Hematopoietic multipotent progenitor cell treated with erythropoietin and hydrocortisone succinate and interleukin-3 and kit ligand, for 4 days (in vitro differentiated cells): ENCODE results near the gene SPIRE2.
A peak's percentile ranks its signal among the peaks of the same experiment; 100 is the strongest.
"Not testable (repeated sequence)": the region's sequence is repeated elsewhere in the genome, so short reads cannot be mapped to it uniquely, and the experiment has no call there.

Source experiments
- DNase-seq: peaks from one replicate; pipeline ENCODE4 v3.0.0-alpha.2; 2015

Gene SPIRE2

DNA sequence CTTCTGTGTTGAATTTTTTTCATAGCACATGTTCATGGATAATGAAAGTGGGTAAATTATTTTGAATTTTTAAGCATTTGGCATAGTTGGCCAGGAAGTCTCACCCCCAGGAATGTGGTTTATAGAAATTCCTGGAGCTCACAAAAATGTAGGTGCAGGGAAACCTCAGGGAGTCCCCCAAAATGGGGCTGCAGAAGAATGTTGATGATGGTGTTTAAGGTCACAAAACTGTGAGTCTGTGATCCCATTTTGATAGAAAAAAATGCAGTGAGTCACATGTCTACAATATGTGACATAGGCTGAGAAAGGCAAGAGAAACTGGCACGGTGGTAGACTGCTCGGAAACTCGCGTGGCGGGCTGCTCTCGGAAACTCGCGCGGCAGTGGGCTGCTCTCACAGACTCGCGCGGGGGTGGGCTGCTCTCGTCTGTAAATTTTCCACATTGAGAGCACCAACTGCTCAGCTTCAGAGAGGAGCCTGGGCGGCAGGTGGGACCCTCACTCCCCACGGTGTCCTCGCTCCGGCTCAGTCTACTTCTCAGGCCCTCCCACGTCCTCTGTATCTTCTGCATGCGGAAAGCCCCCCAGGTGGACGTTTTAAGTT lies 71.7 kb downstream of the SPIRE2 start:
- DNase-seq = no peak

DNA sequence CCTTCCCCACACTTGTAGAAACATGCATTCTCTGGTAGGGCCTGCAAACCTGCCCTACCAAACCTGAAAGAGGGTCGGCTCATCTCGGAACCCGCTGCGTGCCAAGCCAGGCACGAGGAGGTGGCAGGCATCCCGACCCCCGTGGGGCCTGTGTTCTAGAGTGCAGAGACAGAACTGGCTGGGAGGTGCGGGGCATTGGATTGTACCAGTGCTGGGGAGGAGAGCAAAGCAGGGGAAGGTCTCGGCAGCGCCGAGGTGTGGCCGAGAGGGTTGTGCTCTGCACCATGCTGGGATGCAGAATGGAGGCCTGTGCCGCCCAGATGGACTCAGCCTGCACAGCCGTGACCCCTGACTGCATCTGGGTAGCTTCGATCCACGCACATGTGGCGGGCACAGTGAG lies 72.6 kb downstream of the SPIRE2 start:
- no peak for DNase-seq

DNA sequence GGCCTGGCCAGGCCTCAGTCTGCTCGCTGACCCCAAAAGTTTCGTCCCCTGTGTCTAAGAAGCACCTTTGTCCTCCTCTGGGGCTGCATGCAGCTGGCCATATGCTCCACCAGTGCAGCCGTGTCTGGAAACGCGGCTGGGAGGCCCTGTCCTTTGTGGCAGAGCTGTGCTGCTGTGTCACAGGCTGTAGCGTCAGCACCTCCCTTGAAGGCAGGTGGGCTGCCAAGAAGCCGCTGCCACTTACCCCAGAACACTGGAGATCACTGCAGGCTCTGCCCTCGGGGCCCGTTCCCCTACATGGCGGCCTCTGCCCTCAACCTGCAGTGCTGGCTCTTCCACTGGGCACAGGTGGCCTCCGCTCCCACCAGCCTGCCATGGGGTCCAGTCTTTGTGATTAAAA lies 74.7 kb downstream of the SPIRE2 start:
- no peak for DNase-seq

DNA sequence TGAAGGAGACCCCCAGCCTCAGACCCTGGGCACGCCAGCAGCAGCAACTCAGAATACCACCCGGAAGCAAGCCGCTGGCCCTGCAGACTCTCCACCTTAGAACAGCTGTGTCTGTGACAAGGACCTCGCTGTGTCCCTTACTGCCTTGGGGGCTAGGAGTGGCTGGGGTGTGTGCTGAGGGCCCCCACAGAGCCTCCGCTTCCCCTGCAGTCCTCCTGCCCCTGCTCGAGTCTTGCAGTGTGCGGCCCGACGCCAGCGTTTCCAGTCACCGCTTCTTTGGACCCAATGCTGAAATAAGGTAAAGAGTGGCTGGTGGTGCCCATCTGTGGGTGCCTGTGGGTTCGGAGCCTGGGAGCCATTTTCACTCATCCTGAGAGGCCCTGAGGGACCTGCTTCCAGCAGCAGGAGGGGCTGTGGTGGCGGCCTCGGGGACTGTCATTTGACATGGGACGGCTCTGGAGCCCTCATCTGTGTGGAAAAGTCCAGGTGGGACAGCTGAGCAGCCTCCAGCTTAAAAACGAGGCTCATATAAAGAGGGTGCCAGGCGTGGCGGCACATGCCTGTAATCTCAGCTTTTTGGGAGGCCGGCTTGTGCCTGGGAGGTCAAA lies 75.7 kb downstream of the SPIRE2 start:
- no peak for DNase-seq

DNA sequence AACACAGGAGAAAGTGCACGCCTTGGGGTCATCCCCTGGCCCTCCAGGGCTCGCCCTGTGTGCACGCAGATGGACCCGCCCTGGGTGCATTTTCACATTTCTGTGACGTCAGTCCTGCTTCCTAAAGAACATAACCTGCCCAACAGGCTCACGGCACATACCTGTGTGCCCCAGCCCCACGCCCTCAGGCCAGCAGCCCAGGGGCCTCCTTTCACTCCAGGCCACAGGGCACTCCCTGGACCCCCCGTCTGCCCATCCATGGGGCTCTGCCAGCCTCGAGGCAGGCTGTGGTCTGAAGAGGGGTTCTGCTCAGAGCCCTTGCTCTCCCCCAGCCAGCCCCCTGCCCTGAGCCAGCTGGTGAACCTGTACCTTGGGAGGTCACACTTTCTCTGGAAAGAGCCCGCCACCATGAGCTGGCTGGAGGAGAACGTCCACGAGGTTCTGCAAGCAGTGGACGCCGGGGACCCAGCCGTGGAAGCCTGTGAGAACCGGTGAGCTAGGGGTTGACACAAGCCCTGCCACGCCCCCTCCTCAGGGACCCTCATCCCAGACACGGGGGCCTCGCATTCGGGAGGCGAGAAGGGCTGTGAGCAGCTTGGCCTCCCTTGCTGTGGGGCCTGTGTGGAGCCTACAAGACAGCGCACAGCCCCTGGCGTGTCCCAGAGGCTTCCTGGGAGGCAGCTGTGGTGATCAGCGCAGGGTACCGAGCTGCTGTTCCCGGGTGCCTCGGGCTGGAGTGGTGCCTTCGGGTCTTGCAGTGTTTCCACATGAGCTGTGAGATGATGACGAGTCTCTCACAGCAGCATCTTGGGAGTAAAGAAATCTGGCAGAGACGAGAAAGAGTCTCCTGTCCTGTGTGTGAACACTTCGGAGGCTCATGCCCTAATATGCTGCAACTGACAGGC lies 76.6 kb downstream of the SPIRE2 start:
- DNase-seq = no peak

DNA sequence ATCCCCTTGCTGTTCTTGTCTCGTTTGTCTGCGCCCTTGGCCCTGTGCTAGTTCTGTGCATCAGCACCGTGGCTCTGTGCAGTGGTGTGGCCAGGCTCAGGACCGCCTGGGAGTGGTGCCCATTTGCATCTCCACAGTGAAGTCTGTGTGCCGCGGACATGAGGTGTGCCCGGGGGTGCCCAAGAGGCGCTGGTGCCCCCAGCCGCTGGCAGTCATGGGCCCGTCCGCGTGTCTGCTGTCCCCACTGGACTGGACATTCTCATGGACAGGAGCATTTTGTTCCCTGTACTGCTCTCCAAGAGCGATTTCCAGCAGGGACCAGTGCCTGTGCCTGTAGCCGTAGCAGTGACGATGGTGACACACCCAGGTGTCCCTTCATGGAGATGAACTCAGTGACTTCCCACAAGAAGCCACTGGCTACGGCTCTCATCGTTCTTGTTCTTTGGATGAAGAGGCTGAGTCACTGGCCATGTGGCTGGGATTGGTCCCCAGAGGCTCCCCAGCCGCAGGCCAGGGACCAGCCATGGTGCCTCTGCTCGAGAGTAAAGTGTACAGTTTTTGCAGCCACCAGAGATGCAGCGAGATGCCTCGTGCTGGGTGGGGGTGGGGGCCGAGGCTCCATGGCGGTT lies 77.3 kb downstream of the SPIRE2 start:
- DNase-seq = no peak

DNA sequence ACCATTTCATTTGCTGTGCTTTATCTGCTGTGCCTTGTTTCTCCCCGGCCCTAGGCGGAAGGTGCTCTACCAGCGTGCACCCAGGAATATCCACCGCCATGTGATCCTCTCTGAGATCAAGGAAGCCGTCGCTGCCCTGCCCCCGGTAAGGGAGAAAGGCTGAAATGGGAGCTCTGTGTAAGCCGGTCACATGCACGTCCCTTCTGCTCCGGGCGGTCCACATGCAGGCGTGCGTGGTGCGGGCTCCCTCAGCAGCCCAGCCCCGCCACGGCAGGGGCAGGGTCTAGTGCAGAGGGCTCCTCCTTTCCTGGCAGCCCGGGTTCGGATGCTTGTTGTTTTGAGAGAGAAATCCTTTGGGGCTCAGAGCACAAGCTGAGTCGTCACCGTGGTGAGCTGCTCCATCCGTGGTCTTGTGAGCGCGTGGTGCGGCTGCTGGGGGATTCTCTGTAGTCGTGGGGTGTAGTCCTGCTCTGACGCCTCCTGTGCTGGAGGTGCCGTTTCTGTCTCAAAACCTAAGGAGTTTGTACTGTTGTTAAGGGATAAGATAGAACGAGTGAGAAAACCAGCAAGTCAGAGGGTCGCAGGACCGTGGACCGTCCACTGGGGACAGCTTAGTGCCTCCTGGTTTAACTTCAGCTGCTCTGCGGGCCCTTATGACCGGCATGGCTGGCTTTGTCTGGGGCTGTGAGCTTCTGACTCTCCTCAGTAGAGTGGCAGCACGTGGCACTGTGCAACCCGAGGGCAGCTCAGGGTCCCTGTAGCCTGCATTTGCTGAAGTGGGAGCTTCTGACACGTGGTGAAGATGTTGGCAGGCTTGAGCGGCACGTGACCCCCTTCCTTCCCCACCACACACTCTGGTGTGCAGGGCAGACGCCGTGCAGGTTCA lies 78.1 kb downstream of the SPIRE2 start:
- DNase-seq = no peak

DNA sequence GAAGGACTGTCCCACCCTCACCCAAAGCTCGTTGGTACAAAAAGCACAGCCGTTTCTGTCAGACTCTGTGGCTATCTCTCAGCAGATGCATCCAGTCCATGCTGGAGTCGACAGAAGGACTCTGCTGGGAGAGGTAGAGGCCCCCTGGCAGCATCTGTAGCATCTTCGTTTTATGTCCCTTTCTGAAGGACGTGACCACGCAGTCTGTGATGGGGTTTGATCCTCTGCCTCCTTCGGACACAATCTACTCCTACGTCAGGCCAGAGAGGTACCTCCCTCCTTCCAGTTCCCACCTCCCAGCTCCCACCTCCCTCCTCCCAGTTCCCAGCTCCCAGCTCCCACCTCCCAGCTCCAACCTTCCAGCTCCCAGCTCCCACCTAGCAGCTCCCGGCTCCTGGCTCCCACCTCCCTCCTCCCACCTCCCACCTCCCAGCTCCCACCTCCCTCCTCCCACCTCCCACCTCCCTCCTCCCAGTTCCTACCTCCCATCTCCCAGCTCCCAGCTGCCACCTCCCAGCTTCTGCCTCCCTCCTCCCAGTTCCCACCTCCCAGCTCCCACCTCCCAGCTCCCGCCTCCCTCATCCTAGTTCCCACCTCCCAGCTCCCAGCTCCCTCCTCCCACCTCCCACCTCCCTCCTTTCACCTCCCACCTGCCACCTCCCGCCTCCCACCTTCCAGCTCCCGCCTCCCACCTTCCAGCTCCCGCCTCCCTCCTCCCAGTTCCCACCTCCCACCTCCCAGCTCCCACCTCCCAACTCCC lies 79.0 kb downstream of the SPIRE2 start:
- DNase-seq = no peak

DNA sequence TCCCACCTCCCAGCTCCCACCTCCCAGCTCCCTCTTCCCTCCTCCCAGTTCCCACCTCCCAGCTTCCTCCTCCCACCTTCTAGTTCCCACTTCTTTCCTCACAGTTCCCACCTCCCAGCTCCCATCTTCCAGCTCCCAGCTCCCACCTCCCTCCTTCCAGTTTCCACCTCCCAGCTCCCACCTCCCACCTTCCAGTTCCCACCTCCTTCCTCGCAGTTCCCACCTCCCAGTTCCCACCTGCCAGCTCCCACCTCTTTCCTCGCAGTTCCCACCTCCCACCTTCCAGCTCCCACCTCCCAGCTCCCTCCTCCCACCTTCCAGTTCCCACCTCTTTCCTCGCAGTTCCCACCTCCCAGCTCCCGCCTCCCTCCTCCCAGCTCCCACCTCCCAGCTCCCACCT lies 80.0 kb downstream of the SPIRE2 start:
- DNase-seq = no peak

DNA sequence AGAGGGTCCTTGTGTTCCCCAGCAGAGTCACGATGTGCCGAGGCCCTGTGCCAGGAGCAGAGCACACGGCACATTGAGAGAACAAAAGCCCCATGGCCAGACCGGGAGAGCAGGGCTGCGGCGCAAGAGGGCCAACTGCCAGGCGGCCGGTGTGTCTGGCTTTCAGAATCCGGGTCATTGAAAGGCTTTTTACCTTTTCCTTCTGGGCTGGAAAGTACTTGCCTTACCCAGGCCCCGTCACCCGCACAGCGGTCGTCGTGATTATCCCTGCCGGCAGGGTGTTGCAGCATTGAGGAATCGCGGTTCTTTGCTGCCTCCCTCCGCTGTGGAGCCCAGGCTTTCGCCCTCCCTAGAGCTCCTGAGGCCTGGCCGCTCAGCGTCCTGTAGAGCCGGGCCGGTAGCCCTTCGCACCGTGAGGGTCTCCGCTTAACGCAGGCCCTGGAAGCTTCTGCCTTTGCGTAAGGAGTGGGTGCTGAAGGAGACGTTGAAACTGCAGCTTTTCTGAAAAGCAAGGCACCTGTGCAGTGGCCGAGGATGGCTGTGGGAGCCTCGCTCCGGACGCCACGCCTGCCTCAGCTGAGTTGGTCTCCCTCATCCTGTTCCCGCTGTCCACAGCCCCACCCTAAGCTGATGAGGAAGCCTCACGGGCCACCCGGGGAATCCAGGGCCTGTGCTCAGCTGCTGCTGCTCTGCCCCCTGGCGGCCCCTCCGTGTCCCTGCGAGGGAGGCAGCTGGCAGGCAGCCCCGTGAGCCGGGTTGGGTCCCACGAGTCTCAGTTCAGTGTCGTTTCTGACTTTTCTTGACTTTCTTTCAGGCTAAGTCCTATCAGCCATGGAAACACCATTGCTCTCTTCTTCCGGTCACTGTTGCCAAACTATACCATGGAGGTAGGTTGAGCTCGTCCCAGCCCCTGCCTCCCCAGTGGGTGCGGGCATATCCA lies 81.8 kb downstream of the SPIRE2 start:
- DNase-seq = peak; percentile 87

DNA sequence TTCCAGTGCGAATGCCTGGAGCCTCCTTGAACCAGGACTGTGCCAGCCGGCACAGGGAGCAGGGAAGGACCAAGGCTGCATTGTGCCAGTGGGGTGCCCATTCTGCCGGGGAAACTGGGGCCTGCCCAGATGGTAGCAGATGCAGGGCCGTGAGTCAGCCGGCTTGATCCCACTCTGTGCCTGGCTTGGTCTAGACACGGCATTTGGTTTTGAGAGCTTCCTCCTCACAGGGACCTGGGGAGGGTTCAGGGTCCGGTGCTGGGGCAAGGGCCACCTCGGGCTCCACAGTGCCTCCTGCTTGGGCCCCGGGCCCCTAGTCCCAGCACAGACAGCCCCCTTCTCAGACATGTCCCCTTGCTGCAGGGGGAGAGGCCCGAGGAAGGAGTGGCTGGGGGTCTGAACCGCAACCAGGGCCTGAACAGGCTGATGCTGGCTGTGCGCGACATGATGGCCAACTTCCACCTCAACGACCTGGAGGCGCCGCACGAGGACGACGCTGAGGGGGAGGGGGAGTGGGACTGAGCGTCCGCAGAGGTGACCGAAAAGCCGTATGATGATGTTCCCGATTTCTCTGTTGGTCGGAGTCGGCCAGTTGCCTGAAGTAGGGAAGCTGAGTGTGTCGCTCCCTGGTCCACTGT lies 82.6 kb downstream of the SPIRE2 start:
- no peak for DNase-seq

DNA sequence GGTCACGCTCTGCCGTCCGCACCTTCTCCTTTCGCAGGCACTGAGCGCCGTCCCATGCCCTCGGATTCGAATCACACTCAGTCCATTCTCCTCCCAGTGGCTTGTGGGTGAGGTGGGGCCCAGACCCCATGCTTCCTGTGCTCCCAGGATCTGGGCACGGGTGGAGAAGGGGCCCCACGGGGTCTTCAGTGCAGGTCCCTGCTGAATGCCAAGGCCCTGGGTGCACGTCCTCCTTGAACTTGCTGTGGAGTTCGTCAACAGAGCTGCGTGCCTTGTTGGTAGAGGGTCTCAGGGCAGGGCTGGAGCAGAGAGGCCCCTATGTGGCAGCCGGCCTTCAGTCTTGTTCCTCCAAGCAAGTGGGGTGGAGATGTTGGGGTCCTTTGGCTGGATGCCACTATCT lies 83.1 kb downstream of the SPIRE2 start:
- DNase-seq = no peak

DNA sequence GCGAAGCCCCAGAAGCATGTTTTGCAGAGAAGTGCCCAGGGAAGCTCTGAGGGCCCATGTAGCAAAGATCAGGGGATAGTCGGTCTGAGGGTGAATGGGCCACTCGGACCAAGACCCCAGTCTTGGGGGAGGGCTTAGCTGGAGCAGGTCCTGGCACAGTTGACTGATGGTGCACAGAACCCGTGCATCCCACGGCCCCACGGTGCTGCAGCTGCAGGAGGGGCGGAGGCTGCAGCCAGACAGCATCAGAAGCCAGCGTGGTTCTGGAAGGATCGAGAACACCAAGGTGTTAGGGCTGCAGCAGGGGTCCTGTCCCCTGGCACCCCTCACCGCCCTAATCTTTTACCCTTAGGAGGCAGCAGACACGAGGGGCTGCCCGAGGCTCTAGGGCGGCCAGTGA lies 83.9 kb downstream of the SPIRE2 start:
- DNase-seq = no peak

DNA sequence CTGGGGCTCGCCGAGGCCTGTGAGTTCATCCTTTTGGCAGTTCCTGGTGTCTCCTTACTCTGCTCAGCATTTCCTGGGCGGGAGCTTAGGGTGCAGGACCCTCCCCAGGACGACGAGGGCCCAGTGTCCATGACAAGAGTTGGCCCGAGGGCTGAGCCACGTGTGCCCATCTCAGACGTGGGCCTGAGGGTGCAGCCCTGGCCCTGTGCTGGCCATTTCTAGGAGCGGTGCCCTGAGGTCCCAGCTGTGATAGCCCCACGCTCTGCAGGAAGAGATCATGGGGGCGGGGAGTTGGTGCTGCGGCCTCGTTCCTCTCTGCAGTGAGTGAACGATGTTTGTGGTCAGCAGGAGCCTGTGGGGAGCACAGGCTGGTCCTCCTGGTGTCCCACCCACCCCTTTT lies 84.4 kb downstream of the SPIRE2 start:
- no peak for DNase-seq

DNA sequence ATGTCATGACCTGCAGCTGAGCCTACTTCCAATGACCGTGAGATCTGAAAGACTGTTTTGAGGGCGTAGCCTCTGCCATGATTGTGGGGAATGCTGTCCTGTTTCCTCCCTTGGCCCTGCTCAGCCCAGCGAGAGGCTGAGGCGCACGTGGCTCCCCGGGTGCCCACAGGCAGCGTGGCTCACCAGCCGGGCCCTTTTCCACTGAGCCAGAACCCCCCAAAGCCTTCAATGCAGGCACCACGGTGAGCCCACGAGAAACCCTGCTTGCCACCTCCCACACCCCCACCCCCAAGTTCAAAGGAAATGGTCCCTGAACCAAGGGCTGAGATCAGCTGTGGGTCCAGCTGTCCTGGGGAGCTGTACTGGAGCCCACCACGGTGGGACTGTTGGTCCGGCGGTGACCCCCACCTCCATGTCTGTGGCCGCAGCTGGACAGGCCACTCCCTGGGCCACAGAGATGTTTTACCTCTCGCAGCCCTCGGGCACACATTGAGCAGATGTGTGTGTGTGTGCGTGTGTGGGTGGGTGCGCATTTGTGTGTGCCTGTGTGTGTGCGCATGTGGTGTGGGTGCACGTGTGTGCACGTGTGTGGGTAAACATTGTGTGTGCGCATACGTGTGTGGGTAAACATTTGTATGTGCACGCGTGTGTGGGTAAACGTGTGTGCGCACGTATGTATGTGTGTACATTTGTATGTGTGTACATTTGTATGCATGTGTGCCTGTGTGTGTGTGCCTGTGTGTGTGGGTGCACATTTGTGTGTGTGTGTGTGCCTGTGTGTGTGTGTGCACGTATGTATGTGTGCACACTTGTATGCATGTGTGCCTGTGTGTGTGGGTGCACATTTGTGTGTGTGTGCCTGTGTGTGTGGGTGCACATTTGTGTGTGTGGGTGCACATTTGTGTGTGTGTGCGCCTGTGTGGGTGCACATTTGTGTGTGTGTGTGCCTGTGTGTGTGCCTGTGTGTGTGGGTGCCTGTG lies 85.4 kb downstream of the SPIRE2 start:
- no peak for DNase-seq

DNA sequence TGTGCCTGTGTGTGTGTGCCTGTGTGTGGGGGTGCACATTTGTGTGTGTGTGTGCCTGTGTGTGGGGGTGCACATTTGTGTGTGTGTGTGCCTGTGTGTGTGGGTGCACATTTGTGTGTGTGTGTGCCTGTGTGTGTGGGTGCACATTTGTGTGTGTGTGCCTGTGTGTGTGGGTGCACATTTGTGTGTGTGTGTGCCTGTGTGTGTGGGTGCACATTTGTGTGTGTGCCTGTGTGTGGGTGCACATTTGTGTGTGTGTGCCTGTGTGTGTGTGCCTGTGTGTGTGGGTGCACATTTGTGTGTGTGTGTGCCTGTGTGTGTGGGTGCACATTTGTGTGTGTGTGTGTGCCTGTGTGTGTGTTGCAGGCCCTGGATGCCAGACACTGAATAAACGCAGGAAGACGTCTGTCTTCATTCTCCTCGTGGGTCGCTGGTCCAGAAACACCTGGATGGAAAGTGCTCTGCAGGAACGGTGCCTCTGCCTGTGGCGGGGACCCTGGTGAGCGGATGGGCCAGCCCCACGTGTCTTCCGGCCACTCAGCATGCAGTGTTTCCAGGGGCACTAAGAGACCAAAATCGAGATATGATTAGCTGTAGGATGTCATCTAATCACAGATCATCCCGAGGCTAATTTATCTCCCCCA lies 86.5 kb downstream of the SPIRE2 start:
- DNase-seq = not testable (repeated sequence)

DNA sequence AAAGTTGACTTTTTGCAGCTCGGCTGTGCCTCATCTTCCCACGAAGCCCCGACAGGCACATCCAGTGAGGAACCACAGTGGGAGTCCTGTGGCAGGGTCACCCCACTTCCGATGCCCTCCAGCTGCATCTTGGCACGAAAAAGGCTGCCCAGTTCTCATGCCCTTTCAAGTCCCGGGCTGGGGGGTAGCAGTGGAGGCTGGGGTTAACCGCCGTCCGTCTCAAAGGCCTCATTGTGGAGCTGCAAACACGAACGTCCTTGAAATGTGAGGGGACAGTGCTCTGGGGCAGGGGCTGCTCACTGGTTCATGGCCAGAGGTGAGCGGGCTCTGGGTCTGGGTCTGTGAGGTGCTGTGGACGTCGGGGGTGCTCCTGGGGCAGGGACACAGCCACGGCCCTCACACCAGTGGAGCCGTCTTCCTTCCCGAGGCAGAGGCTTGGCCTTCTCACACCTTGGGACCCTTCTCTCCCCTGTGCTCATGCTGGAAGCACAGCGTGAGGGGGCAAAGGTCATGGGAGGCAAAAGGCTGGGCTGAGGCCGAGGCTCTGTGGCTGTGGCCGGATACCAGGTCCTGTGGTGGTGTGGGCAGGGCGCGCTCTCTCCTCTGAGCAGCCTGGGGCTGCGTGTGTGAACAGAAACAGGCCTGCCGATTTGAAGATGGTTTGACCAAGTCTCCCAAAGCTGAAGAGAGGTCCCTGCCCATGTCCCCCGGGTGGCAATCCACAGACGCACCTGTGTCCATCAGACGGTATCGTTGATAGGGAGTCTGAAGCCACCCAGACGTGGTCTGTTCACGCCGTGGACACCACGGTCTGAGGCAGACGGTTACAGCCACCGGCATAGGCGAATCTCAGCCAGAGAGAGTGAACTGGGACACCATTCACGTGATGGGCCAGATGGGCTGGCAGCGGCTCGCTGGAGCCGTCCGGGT lies 87.3 kb downstream of the SPIRE2 start:
- no peak for DNase-seq
